GM19324 (cell line): Measurements from ENCODE around the gene SPRED2.

Experiments
- ATAC-seq: cut with Tn5 transposase; IDR thresholded peaks from one replicate; pipeline ENCODE4 v1.9.1; 2021; ENCODE audit warnings: mild to moderate bottlenecking, moderate library complexity; ENCODE audit not compliant: unreplicated experiment, low FRiP score

Gene SPRED2

DNA sequence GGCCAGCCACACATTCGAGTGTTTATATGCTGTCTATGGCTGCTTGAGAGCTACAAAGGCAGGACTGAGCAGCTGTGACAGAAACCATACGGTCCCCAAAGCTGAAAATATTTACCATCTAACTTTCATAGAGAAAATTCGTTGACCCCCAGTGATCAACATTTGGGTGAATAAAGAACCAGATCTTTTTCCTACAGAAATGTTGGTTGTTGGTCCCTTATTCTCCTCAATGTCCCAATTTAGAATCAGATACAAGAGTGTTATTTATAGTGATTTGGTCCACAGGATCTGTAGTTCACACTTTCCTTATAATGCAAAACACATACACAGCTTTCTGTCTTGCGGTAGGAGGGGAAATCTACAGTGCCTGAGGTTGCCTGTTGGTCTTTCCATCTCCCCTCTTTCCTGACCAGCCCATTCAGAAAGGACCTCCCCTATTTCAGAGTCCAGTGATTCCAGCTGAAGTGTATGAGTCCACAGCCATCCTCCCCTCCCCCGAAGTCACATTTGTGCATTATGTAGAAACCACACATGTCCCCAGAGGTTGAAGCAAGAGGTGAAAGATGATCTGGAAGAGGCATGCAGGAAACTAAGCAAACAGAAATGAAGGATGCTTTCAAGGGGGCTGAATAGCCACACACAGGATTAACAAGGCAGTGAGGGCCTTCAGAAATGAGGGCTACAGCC, 61.9 kb downstream of the SPRED2 start:
- no peak for ATAC-seq

DNA sequence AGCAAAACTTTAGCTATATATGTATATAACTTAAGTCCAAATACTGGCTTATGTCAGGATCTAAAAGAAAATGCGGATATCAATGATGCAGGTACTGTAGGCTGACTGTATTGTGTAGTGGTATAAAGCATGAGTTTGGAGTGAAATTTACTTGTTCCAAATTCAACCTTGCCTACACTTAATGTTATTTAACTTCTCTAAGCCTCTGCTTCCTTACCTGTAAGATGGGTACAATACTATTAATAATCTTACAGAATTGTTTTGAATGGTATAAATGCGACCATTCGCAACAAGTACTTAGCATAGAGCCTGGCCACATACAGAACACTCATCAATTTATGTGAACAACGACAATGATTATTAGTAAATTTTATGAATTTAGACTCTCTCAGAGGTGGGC, 62.4 kb downstream of the SPRED2 start:
- ATAC-seq, result no peak

DNA sequence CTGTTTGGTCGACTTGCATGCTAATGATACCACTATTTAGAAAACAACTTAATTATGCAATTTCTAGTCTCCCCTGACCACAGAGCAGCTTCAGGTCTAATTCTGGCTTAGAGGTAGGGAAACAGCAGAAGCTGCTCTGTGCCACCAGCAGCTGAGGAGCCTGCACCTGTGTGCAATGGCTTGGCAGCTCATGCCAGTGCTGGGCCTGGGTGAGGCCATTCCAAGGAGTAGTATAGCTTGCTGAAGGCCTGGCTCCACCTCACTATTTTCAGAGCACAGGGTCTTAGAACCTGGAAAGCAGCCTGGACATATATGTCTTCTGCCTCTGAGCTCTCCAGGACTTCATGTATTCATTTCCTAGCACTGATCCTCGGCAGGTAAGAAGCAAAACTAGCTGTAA, 62.8 kb downstream of the SPRED2 start:
- no peak for ATAC-seq

DNA sequence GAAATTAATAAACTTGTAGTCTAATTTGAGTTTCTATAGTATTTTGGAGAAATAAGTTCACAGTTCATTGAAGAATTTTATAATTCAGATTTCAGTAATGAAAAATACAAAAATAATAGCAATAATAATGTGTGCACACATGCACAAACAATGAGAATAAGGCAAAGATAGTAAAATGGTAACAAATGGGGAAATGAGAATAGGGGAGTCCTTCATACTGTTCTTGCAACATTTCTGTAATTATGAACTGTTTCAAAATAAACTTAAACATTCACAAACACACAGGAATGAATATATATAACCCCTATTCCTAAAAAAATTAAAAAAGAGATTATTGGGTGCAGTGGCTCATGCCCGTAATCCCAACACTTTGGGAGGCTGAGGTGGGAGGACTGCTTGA, 63.9 kb downstream of the SPRED2 start:
- ATAC-seq, result no peak

DNA sequence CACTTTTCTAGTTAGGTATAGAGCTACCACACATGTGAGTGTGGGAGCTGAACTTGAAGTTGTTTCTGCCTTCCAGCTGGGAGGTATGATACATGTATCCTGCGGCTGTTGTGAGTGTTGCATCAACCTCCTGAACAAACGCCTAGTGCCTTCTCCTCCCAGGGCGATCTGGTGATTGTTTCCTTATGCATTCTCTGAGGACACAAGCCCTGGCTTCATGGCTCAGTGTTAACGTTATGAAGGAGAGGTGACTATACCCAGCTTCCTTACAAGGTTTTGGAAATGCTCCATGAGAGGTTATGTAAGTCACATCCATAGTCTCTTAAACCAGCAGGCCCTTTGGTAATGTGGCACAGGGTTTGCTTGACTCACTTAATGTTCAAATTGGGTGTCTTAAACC, 64.9 kb downstream of the SPRED2 start:
- ATAC-seq, result no peak

DNA sequence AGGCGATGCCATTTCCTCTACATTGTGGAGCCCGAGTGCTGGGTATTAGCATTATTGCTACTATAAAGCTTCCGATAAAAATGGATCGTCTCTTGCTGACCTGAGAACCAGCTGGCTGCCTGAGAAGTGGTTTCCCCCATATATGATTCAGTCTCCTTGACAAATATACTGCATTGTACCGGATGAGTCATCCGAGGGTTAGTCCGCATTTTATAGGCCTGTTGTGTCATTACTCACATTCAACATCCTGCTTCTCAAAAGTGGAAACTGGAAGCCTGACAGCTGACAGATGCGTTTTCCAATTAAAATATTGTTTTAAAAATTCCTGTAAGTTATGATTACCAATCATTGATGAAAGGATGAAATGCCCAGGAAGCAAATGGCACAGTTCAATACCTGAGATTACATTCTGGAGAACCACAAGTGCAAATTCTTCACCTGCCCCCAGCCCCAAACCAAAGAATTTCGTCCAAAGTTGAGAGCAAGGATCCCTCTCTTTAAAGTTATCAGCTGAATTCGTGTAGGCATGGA, 65.7 kb downstream of the SPRED2 start:
- no peak for ATAC-seq

DNA sequence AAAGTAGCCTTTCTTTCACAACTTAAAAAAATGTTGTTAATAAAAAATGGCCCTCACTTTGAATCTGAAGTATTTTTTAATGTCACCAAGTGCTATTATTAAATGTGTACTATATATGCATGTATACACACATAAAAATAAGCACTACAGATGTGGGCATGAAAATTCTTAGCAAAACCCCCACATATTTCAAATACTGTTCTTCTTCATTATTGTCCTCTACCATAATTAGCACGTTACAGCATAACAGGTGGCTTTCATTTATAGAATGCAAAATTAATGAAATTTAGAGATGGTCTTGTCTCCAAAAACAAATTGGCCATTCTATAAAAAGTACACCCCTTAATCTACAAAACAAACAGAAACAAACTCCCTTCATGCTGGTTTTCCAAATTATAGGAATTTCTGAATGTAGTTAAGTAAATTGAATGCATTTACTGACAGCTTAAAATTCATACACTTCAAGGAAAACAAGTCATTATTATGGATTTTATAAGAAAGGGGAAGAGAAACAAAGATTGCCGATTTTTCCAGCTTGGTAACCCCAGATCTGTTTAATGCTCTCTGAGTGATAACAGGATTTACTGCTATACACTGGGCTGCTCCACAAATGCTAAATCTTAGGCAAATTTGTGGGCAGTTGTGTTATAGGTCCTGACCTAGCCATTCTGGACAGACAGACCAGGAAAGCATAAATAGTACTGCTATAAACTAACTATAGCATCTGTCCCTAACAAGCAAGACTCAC, 67.2 kb downstream of the SPRED2 start:
- no peak for ATAC-seq

DNA sequence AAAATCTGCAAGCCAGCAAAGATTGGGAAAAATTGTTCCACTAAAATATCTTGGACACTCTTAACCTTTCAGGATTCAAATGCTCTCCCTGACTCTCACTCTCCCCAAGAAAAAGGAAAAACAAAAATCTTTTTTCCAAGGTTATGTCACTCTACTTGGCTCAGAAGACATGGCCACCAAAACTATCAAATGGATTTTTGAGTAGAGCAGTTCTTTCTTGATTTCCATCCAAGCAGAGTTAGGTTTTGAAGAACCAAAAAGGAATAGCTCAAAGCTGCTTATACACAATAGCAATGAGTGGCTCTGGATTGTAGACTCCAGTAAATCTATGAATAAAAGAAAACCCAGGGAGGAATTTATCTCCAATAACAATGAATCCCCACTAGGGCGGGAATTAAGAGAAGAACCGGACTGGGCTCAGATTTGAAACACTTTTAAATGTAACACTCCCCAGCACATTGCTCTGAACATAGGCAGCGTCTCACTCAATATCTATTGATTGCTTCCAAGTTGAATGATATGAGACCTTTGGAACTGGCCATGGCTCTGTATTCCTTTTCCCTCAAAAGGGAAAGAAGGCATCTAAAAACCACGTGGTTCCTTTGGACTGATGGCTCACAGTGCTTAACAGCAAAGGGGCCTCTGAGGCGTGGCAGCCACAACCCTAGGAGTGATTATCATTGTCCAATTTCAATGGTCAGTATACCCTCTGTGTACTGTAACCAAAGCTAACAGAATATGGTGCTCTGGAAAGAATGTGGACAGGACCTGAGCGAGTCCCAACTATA, 68.3 kb downstream of the SPRED2 start:
- ATAC-seq, result no peak

DNA sequence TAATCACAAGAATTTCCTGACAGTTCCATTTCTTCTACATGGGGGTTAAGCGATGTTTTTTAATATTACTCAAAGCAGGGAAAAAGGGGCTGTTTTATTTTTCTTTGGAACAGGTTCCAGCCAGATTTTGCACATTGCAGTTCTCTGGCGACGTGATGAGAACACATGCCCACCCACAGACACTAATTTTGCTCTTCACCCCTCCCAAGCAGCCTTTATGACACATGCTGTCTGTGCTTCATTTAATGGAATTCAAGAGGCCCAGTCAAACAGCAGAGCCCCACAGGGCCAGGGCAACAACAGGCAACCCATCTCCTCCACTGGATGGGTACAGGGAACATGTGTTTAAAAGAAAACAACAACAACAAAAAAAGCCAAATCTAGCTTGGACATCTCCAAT, 70.8 kb downstream of the SPRED2 start:
- ATAC-seq, result no peak

DNA sequence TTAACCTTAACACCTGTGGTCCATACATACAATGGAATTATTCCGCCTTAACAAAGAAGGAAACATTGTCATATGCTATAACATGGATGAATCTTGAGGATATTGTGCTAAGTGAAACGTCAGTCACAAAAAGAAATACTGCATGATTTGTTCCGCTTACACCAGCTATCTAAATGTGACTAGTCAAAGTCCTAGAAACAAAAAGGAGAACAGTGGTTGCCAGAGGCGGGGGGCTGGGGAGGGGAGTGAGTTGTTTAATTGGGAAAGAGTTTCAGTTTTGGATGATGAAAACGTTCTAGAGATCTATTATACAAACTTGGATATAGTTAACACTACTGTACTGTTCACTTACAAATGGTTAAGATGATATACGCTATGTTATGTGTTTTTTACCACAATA, 72.0 kb downstream of the SPRED2 start:
- no peak for ATAC-seq

DNA sequence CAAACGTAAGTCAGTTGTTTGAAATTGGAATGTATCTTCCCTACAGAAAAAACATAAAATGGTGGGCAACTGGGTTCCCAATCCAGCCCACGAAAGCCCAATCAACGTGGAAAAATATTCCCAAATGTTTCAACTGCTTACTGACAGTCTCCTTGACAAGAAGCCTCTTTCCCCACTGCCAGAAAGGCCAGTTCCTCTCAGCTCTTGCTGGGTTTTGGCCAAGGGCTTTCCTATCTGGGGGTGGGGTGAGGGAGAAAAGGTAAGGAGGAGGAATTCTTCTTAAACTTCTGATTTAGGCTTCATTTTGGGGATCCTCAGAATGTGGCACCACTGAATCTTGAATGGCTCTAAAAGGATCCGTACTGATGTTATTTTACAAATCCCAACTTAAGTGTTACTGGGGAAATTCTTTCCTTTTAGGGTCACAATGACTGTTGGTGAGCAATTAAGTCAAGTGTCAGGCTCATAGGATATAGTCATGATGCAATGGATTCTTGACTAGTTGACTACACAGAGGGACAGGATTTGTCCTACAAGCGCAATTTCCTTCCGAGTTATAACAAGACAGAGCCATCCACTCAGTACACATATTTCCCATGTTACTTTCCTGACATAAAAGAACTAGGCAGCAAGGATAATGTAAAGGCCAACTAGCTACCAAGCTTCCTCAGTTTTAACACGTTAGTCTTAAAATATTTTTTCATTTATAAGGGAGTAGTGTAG, 73.6 kb downstream of the SPRED2 start:
- no peak for ATAC-seq

DNA sequence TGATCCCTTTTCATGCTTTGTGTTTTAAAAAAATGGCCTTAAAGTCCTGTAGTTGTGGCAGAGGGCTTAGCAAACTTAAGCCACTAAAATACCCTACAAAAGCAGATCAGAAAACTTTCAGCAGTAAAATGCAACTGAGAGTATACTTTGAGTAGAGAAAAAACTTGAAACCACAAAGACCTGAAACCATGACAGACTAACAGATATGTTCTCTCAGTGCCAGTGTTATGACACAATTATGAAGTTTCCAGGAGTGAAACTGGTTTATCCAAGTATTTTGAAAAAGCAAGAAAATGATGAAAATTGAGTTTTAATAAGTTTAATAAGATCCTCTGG, 74.5 kb downstream of the SPRED2 start:
- no peak for ATAC-seq

DNA sequence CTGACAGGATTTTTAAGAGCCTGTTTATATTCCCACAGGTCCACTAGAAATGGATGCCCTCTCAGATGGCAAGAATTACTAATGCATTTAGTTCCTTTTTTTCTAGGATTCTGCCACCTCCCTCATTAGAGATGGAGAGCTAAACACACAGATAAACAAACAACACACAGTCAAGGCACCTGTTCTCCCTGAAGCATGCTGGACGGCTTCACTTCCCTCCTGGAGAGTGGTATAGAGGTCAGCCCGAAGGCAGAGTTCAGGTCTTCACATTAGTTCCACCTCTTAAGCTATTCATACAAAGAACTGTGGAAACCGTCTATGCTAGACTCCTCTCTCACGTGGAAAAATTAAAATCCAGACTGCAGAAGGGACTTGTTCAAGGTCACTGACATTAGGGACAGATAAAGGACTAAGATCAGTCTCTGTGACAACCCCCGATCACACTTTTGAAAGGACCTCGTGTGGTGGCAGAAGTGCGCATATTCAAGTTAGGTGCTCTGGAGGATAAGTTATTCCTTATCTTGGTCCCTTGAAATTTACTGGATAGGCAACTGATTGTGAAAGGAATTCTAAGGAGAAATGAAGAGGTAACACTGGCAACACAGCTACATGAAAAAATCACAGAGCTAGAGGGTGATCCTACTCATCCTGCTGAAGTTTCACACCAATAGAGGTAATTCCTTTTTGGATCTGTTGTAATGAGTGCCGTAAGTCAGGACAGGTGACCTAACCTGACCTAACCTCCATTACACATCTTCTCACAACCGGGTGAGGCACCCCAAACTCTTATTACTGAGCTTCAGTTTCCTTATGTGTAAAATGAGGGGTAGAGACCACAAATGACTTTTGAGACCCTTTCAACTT, 75.1 kb downstream of the SPRED2 start:
- no peak for ATAC-seq

DNA sequence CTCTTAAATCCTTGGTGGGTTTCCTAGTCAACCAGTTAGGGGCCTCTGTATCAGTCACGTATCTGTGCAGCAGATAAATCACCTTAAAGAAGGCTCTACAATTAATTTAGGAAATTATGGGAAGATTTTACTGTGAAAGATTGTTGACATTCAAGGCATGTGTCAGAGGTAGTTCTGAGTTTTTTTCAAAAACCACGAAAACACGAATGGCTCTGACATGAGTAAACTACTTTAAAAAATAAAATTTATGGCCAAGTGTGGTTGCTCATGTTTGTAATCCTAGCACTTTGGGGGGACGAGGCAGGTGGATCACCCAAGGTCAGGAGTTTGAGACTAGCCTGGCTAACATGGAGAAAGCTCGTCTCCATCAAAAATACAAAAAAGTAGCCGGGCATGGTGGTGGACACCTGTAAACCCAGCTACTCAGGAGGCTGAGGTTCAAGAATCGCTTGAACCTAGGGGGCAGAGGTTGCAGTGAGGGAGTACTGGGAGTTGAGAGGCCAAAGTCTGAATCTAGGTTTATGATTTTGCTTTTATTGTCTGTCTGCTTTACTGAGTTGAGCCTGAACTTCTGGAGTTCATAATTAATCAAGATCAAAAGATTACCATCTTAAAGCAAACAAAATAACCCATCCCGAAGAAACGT, 77.1 kb downstream of the SPRED2 start:
- ATAC-seq, result no peak

DNA sequence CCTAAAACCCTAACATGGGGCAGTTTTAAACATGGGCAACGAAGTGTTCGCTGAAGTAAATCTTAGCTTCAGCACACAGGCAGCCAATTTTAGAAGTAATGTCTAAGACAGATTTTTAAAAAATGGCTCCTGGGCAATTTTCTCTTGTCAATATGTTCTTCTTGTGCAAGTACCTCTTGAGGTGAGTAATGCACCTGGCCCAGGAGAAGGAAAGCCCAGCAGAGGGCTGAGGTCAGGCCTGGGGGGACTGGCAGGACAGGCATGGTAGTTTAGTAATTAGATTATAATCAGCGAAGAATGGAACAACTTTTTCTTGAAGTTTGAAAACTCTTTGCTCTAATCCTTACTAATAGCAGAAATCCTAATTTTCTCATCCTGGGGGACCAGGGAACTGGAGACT, 77.6 kb downstream of the SPRED2 start:
- ATAC-seq, result no peak

DNA sequence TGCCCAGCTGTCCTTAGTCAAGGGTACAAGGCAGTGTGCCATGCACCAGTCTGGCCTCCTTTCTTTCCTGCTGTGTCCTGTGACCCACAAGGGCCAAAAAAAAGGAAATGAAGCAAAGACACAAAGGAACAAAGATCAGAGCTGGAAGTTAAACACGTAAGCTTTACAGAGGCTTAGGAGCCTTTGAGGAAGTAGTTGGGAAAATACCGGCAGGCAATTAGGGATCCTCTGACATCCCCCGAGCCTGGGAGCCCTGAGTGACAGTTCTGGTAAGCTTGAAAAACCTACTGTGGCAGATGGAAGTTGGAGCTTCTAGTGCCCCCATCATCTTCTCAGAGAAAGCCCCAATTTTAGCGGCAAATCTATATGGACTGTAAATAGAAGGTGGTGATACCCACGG, 78.5 kb downstream of the SPRED2 start:
- ATAC-seq, result no peak

DNA sequence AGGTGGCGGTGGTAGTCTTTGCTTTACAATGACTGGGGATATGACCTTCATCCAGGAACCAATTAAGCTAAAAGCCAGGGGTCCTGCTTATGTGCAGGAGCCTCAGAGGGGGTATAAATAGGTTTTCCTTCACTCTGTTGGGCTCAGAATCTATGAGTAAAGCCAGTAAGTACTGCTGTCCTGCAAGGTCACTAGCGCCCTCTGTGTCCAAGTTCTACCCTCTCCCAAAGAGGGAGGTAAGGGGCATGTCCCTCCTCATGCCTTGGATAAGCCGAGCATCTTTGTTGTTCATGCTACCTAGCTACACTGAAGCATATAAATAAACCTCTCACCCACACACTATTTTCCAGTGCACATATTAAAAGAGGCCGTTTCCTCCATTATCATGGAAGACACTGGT, 79.4 kb downstream of the SPRED2 start:
- ATAC-seq, result no peak

DNA sequence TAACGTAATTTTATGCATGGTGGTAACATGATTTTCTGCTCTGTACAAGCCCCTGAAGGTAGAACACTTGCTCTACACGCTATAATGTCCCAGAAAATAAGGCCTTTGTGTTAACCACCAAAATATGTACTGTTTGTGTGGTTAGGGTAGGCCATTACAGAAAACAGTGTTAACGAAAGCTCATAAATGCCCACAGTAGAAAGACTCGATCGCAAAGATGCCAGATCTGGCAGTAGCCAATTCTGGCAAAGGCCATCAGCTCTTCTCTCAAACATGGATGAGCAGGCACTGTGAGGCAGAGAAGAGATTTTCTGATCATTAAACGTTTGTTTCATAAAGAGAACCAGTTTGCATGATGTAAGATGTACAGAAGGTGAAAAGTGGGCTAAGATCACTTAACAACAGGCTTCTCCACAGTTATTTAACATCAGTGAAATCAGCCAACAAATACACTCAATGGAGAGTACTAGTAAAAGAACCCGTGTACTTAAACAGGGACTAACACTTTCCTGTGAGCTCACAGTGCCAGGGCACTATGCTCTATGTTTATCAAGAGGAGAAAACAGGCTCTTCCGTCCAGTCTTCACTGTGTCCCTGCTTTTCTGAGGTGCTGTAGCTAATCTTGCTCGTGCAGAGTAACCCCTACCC, 80.3 kb downstream of the SPRED2 start:
- no peak for ATAC-seq
